Measurements from ENCODE around the gene ARL5A. TPM values are rescaled to one million over a fixed set of nuclear protein-coding genes. Genes with fewer than 3 reads are reported as not detected.

The ARL5A gene
- total RNA-seq, 6 donors from 2014 or later: 52.4 to 76.8 (median 54.9) TPM

DNA sequence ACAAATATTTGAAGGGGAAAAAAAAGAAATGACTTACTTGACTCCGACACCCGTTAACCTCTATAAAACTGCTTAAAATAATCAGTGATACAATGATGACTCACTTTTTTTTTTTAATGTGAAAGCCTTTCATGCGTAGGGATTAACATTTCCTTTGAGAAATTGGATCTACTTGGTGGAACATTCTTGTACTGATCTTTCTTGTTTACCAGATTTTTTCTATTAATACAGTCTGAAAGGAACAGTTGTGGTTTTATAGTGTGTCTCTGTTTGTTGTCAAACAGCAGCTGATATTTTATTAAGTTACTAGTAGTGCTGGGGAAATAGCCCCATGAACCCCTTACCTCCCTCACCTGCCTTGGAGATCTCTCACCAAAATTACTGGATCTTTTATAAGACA lies 53.7 kb downstream of the ARL5A start:
- Histone ChIP-seq H3K4me1 (peaks cover 0 to 4% (median 0%) of the 10 kb centered on the region in 4 donors), H3K9me3 (no peaks in the 10 kb centered on the region), H3K27me3 (no peaks in the 10 kb centered on the region), H3K36me3 (peaks cover 0 to 8% (median 2%) of the 10 kb centered on the region in 4 donors), H3K4me3 (no peak overlapping the region), H3K27ac (no peak overlapping the region)
- ATAC-seq (ENCODE audit: low FRiP score in 2 of 2) (peak in 1 of 2 donors; percentile 67), DNase-seq (no peak)
- WGBS, 2 donors: 67 to 71% methylated on average over 3 of the region's 3 CpGs
- TF ChIP-seq EP300 (IDR thresholded peaks at IDR 0.05) (no peak), POLR2A (IDR thresholded peaks at IDR 0.05) (no peak), POLR2AphosphoS5 (IDR thresholded peaks at IDR 0.05) (no peak)
- TF ChIP-seq, protein P1, sequence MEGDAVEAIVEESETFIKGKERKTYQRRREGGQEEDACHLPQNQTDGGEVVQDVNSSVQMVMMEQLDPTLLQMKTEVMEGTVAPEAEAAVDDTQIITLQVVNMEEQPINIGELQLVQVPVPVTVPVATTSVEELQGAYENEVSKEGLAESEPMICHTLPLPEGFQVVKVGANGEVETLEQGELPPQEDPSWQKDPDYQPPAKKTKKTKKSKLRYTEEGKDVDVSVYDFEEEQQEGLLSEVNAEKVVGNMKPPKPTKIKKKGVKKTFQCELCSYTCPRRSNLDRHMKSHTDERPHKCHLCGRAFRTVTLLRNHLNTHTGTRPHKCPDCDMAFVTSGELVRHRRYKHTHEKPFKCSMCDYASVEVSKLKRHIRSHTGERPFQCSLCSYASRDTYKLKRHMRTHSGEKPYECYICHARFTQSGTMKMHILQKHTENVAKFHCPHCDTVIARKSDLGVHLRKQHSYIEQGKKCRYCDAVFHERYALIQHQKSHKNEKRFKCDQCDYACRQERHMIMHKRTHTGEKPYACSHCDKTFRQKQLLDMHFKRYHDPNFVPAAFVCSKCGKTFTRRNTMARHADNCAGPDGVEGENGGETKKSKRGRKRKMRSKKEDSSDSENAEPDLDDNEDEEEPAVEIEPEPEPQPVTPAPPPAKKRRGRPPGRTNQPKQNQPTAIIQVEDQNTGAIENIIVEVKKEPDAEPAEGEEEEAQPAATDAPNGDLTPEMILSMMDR (IDR thresholded peaks at IDR 0.05): no peak

DNA sequence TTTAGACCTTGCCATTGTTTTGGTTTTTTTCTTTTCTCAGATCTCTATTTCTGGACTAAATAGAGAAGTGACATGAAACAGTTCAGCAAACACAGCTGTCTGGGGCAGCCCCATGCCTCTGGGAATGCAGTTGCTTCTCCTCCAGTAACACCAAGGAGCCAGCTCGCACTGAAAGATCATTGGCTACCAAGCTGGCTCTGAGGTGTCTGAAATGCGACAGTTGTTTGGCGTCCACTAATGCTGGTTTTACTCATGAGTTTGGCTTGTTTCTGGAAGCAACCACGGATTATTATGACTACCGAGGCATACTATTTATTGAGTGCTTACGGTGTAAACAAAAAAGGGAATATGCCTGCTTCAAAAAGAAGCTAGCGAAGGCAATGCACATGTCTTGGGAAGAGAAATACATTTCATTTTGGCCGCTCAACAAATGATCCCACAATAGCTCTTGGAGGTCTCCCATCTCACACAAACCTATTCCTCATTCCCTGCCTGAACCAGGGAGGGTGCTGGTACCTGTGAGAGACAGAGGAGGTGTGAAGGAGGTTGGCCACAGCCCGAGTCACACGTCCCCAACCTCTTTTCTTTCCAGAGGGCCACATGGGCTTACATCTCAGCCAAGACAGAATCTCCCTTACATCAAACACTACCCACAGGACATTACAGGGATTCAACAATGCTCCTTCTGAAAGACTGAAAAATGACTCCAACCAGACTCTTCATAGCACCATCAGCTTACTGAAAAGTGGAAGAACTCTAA lies 56.4 kb downstream of the ARL5A start:
- TF ChIP-seq EP300 (IDR thresholded peaks at IDR 0.05): peak in 2 of 4 donors; percentile 53 to 64
- TF ChIP-seq POLR2AphosphoS5 (IDR thresholded peaks at IDR 0.05): peak; percentile 80 to 87
- TF ChIP-seq POLR2A (IDR thresholded peaks at IDR 0.05): no peak
- TF ChIP-seq, protein P1 (IDR thresholded peaks at IDR 0.05): no peak
- Histone ChIP-seq H3K4me3 (no peak overlapping the region), H3K36me3 (peaks cover 0 to 8% (median 2%) of the 10 kb centered on the region in 4 donors), H3K27ac (peak overlapping the region; percentile 48 to 66 (median 58)), H3K27me3 (no peaks in the 10 kb centered on the region), H3K9me3 (no peaks in the 10 kb centered on the region), H3K4me1 (peaks cover 0 to 9% (median 1%) of the 10 kb centered on the region in 4 donors)
- WGBS, 2 donors: 69 to 82% methylated on average over 10 of the region's 10 CpGs
- DNase-seq (peak in 1 of 2 donors; percentile 30), ATAC-seq (ENCODE audit: low FRiP score in 2 of 2) (peak; percentile 64 to 70)

DNA sequence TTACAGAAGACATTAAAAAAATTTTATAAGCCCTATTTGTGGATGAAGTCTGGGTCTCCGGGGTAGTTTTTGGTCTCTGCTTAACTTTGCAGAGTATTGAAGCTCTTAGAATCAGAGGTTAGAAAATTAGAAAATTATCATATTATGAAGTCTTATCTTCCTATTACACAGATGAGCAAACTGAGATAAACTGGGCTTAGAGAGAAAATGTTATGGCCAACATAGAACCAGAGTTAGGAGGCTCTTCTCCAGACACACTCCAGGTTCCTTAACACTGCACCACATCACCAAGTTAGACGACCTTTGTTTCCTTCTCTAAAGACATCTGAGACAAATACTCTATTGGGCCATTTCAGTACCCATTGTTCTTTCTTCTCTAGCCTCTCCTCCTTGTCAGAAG lies 57.2 kb downstream of the ARL5A start:
- H3K4me3 ChIP-seq: no peak overlapping the region
- 77 to 81% methylated on average over 2 of the region's 2 CpGs for WGBS, 2 donors
- no peaks in the 10 kb centered on the region for H3K27me3 ChIP-seq
- peaks cover 0 to 2% (median under 1%) of the 10 kb centered on the region in 4 donors for H3K36me3 ChIP-seq
- no peak overlapping the region for H3K27ac ChIP-seq
- peaks cover 2 to 16% (median 7%) of the 10 kb centered on the region in 4 donors for H3K4me1 ChIP-seq
- no peak for ATAC-seq (ENCODE audit: low FRiP score in 2 of 2)
- H3K9me3 ChIP-seq: no peaks in the 10 kb centered on the region
- no peak for DNase-seq
- TF ChIP-seq, protein P1 (IDR thresholded peaks at IDR 0.05): no peak
- no peak for TF ChIP-seq POLR2A (IDR thresholded peaks at IDR 0.05)
- TF ChIP-seq EP300 (IDR thresholded peaks at IDR 0.05): no peak
- TF ChIP-seq POLR2AphosphoS5 (IDR thresholded peaks at IDR 0.05): no peak

DNA sequence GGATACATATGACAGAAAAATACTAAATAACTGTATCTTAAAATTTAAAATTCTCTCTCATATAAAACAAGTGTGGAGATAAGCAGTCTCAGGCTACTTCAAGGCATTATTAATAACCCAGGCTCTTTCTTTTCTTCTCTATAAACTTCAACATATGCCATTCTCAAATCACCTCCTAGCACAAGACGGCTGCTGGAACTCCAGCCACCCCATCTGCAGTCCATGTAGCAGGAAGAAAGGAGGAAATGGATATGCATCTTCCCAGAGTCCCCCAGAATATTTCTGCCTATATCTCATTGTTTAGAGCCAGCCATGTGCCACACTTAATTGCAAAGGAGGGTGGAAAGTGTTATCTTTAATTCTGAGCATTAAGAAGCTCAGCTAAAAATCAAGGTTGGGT lies 58.6 kb downstream of the ARL5A start:
- no peaks in the 10 kb centered on the region for H3K27me3 ChIP-seq
- H3K4me3 ChIP-seq: no peak overlapping the region
- H3K36me3 ChIP-seq: no peaks in the 10 kb centered on the region
- H3K27ac ChIP-seq: no peak overlapping the region
- ATAC-seq (ENCODE audit: low FRiP score in 2 of 2): no peak
- no peak for TF ChIP-seq POLR2A (IDR thresholded peaks at IDR 0.05)
- TF ChIP-seq, protein P1 (IDR thresholded peaks at IDR 0.05): no peak
- TF ChIP-seq POLR2AphosphoS5 (IDR thresholded peaks at IDR 0.05): no peak
- TF ChIP-seq EP300 (IDR thresholded peaks at IDR 0.05): no peak
- H3K9me3 ChIP-seq: no peaks in the 10 kb centered on the region
- DNase-seq: no peak
- WGBS, 2 donors: 100% methylated on average over 1 of the region's 1 CpG
- peaks cover 4 to 18% (median 12%) of the 10 kb centered on the region in 4 donors for H3K4me1 ChIP-seq

All from upper lobe of left lung (tissue), 6 donors.